HL-60 (cell line): ENCODE measurements around the gene OXER1.
"Not testable (repeated sequence)": the region's sequence is repeated elsewhere in the genome, so short reads cannot be mapped to it uniquely, and the experiment has no call there.

Experiments used
- POLR2AphosphoS5 ChIP-seq: IDR thresholded peaks from 2 replicates; pipeline ENCODE4 v1.6.1; 2012; ENCODE audit warnings: low read depth
- TF ChIP-seq, protein P1 (sequence below): IDR thresholded peaks from one replicate; pipeline ENCODE4 v1.5.1; 2011; ENCODE audit warnings: low read length, control low read depth, inconsistent platforms; ENCODE audit not compliant: insufficient read depth
- TF ChIP-seq, protein P2 (sequence below): IDR thresholded peaks from 2 replicates; pipeline ENCODE4 v1.6.1; 2012; ENCODE audit warnings: low read depth; ENCODE audit not compliant: insufficient replicate concordance

DNA sequence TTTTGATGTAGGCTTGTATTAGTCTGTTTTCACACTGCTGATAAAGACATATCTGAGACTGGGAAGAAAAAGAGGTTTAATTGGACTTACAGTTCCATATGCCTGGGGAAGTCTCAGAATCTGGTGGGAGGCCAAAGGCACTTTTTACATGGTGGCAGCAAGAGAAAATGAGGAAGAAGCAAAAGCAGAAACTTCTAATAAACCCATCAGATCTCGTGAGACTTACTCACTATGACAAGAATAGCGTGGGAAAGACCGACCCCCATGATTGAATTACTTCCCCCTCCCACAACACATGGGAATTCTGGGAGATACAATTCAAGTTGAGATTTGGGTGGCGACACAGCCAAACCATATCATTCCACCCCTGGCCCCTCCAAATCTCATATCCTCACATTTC lies 32.6 kb downstream of the OXER1 start:
- TF ChIP-seq, protein P1, sequence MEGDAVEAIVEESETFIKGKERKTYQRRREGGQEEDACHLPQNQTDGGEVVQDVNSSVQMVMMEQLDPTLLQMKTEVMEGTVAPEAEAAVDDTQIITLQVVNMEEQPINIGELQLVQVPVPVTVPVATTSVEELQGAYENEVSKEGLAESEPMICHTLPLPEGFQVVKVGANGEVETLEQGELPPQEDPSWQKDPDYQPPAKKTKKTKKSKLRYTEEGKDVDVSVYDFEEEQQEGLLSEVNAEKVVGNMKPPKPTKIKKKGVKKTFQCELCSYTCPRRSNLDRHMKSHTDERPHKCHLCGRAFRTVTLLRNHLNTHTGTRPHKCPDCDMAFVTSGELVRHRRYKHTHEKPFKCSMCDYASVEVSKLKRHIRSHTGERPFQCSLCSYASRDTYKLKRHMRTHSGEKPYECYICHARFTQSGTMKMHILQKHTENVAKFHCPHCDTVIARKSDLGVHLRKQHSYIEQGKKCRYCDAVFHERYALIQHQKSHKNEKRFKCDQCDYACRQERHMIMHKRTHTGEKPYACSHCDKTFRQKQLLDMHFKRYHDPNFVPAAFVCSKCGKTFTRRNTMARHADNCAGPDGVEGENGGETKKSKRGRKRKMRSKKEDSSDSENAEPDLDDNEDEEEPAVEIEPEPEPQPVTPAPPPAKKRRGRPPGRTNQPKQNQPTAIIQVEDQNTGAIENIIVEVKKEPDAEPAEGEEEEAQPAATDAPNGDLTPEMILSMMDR, result not testable (repeated sequence)
- TF ChIP-seq POLR2AphosphoS5, result not testable (repeated sequence)
- TF ChIP-seq, protein P2, sequence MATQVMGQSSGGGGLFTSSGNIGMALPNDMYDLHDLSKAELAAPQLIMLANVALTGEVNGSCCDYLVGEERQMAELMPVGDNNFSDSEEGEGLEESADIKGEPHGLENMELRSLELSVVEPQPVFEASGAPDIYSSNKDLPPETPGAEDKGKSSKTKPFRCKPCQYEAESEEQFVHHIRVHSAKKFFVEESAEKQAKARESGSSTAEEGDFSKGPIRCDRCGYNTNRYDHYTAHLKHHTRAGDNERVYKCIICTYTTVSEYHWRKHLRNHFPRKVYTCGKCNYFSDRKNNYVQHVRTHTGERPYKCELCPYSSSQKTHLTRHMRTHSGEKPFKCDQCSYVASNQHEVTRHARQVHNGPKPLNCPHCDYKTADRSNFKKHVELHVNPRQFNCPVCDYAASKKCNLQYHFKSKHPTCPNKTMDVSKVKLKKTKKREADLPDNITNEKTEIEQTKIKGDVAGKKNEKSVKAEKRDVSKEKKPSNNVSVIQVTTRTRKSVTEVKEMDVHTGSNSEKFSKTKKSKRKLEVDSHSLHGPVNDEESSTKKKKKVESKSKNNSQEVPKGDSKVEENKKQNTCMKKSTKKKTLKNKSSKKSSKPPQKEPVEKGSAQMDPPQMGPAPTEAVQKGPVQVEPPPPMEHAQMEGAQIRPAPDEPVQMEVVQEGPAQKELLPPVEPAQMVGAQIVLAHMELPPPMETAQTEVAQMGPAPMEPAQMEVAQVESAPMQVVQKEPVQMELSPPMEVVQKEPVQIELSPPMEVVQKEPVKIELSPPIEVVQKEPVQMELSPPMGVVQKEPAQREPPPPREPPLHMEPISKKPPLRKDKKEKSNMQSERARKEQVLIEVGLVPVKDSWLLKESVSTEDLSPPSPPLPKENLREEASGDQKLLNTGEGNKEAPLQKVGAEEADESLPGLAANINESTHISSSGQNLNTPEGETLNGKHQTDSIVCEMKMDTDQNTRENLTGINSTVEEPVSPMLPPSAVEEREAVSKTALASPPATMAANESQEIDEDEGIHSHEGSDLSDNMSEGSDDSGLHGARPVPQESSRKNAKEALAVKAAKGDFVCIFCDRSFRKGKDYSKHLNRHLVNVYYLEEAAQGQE, result not testable (repeated sequence)
